Mucosa of descending colon (tissue), 3 donors: ENCODE measurements around the gene EIF4G2. TPM values are rescaled to one million over a fixed set of nuclear protein-coding genes. Genes with fewer than 3 reads are reported as not detected.

ENCODE experiments used
- ATAC-seq: fragments of 200-7000 bp; cut with Tn5 transposase; one replicate; pipeline ENCODE4 v1.9.1; 2020; ENCODE audit warnings: mild to moderate bottlenecking, moderate library complexity
- DNase-seq, 3 donors: peaks; one replicate each; pipeline ENCODE4 v3.0.0-alpha.2; 2020
- H3K36me3 ChIP-seq: fragments of 200-600 bp; one replicate; pipeline ENCODE4 v1.8.0; 2021; ENCODE audit warnings: low read depth, mild to moderate bottlenecking
- H3K4me1 ChIP-seq: fragments of 200-600 bp; one replicate; pipeline ENCODE4 v1.8.0; 2021; ENCODE audit warnings: low read depth, mild to moderate bottlenecking
- H3K4me3 ChIP-seq: fragments of 200-600 bp; one replicate; pipeline ENCODE4 v1.8.0; 2021; ENCODE audit warnings: mild to moderate bottlenecking
- H3K9me3 ChIP-seq: fragments of 200-600 bp; one replicate; pipeline ENCODE4 v1.8.0; 2021; ENCODE audit warnings: mild to moderate bottlenecking
- CTCF ChIP-seq: fragments of 200-600 bp; IDR thresholded peaks from one replicate; pipeline ENCODE4 v1.8.0; 2022; ENCODE audit warnings: antibody characterized with exemption, mild to moderate bottlenecking
- intact Hi-C, 2 donors: fragments of 100-400 bp; cut with DNase I in 1 of 2; cut with micrococcal nuclease in 1 of 2; formaldehyde crosslinking; loops; one replicate each; pipeline versions ENCODE4 v1.11.0 to v1.11.1; 2022; cut with DNase I, micrococcal nuclease
- total RNA-seq, 3 donors: library from RNA; stranded (reverse); fragmentation: NEBNext Ultra II Directional in 2 of 3; extraction: Animal tissue kit (Norgen Biotek cat#: 25700) in 2 of 3; gene quantifications; one replicate each; pipeline versions ENCODE4 v1.2.1 to v1.2.4, GENCODE V29; 2021 to 2023
- donor health status: DM: no; HTN: no; CAD: no; lungs with moderate emphysema.
- donor health status: DM: no; HTN: no; CAD: no.
- donor health status: DM: no; HTN: yes; CAD: no.

Gene EIF4G2
- total RNA-seq, 3 donors from 2014 or later: 776 to 976 (median 934) TPM

- intact Hi-C loops: loop anchor here (5.0 to 10.0 kb wide), 3 partner anchors 49 to 127 kb away; partner anchors contain the start of gene ZBED5 (in 1 of the 2)
- ATAC-seq (peak; percentile 0), DNase-seq (no peak)
- no peaks in the 10 kb centered on the region for H3K9me3 ChIP-seq
- H3K4me1 ChIP-seq: peaks cover 30% of the 10 kb centered on the region
- TF ChIP-seq CTCF: no peak
- H3K4me3 ChIP-seq: peak overlapping the region; percentile 100
- H3K36me3 ChIP-seq: peaks cover 8% of the 10 kb centered on the region
Measured at GRCh38 chr11:10808235-10808552, 532 bp downstream of the EIF4G2 start.

GRCh38 chr11:10807493-10808234 is 1.1 kb downstream of the EIF4G2 start:
- Histone ChIP-seq H3K4me1 (peaks cover 30% of the 10 kb centered on the region), H3K4me3 (peak overlapping the region; percentile 100), H3K9me3 (no peaks in the 10 kb centered on the region), H3K36me3 (peaks cover 13% of the 10 kb centered on the region)
- ATAC-seq (peak; percentile 18), DNase-seq (peak; percentile 63 to 78 (median 75))
- TF ChIP-seq CTCF: no peak
- intact Hi-C loops: loop anchor here (5.0 to 10.0 kb wide), 3 partner anchors 50 to 127 kb away; partner anchors contain the start of gene ZBED5 (in 1 of the 2)

- peaks cover 30% of the 10 kb centered on the region for H3K4me1 ChIP-seq
- H3K4me3 ChIP-seq: no peak overlapping the region
- intact Hi-C loops: loop anchor here (5.0 to 10.0 kb wide), 3 partner anchors 51 to 129 kb away; partner anchors contain the start of gene ZBED5 (in 1 of the 2)
Measured at GRCh38 chr11:10806206-10806605, 2.5 kb downstream of the EIF4G2 start.

GRCh38 chr11:10805741-10806140 is 3.0 kb downstream of the EIF4G2 start:
- peaks cover 30% of the 10 kb centered on the region for H3K4me1 ChIP-seq
- intact Hi-C loops: loop anchor here (5.0 to 10.0 kb wide), 3 partner anchors 52 to 129 kb away; partner anchors contain the start of gene ZBED5 (in 1 of the 2)
- ATAC-seq (no peak), DNase-seq (no peak)
- no peaks in the 10 kb centered on the region for H3K9me3 ChIP-seq
- H3K36me3 ChIP-seq: peaks cover 31% of the 10 kb centered on the region
- H3K4me3 ChIP-seq: no peak overlapping the region
- TF ChIP-seq CTCF: no peak

More at GRCh38 chr11:10806206-10806605, 2.5 kb downstream of the EIF4G2 start:
- H3K9me3 ChIP-seq: no peaks in the 10 kb centered on the region
- ATAC-seq (no peak), DNase-seq (no peak)
- peaks cover 26% of the 10 kb centered on the region for H3K36me3 ChIP-seq
- no peak for TF ChIP-seq CTCF

- H3K4me1 ChIP-seq: peaks cover 32% of the 10 kb centered on the region
Measured at GRCh38 chr11:10803676-10804075, 5.0 kb downstream of the EIF4G2 start.

More at GRCh38 chr11:10803676-10804075, 5.0 kb downstream of the EIF4G2 start:
- intact Hi-C loops: loop anchor here (10.0 kb wide), 2 partner anchors 121 to 131 kb away; no protein-coding TSS in a partner anchor
- Histone ChIP-seq H3K9me3 (no peaks in the 10 kb centered on the region), H3K36me3 (peaks cover 48% of the 10 kb centered on the region), H3K4me3 (no peak overlapping the region)
- ATAC-seq (no peak), DNase-seq (no peak)
- no peak for TF ChIP-seq CTCF
